A673 (cell line): Measurements from ENCODE around the gene RNU2-1.
"Not testable (repeated sequence)": the region's sequence is repeated elsewhere in the genome, so short reads cannot be mapped to it uniquely, and the experiment has no call there.

Experiments used
- CTCF ChIP-seq: fragments of 300-800, 200-600 bp; sonication (generic); conservative IDR thresholded peaks from 2 replicates; pipeline ENCODE4 v1.5.1; 2017; ENCODE audit warnings: low read depth, mild to moderate bottlenecking, antibody characterized with exemption, low read length, moderate library complexity, mixed read lengths
- EZH2 ChIP-seq: fragments of 200-600 bp; sonication (generic); IDR thresholded peaks from 2 replicates; pipeline ENCODE4 v1.6.1; 2017; ENCODE audit warnings: borderline replicate concordance, low read depth, mild to moderate bottlenecking, mixed read lengths, antibody characterized with exemption, low read length; ENCODE audit not compliant: poor library complexity, severe bottlenecking

- TF ChIP-seq EZH2, CTCF: not testable (repeated sequence)
Observed at GRCh38 chr17:43240596-43241352, 7.0 kb upstream of the RNU2-1 start.
